Mammary epithelial cell (primary cell): ENCODE data around the gene RHOB.

Experiments
- CTCF ChIP-seq, 2 donors: IDR thresholded peaks in 1 of 2; conservative IDR thresholded peaks in 1 of 2; 2 replicates each; pipeline ENCODE4 v1.5.1; 2011 to 2012; ENCODE audit warnings: inconsistent platforms in 2 of 2, low read length in 2 of 2, mild to moderate bottlenecking in 2 of 2, control low read depth in 1 of 2, low read depth in 1 of 2; ENCODE audit not compliant: insufficient read depth in 1 of 2; ENCODE audit errors: extremely low read depth in 1 of 2
- EZH2 ChIP-seq: IDR thresholded peaks from 2 replicates; pipeline ENCODE4 v1.6.1; 2012; ENCODE audit warnings: low read length, inconsistent platforms, borderline replicate concordance

GRCh38 chr2:20446917-20447436, at the start of gene RHOB:
- no peak for TF ChIP-seq CTCF (conservative IDR thresholded peaks at IDR 0.05 in 1 of 2, IDR thresholded peaks at IDR 0.05 in 1 of 2; ENCODE audit: extremely low read depth in 1 of 2, insufficient read depth in 1 of 2, low read depth in 1 of 2, low read length in 2 of 2)
- no peak for TF ChIP-seq EZH2
